K562 (cell line): ENCODE measurements around the gene STRN3. TPM values are rescaled to one million over a fixed set of nuclear protein-coding genes. Genes with fewer than 3 reads are reported as not detected.

Experiments used
- ATAC-seq: fragments of 200-7000 bp; cut with Tn5 transposase; 3 replicates; pipeline ENCODE4 v1.9.1; 2020; ENCODE audit warnings: moderate library complexity
- BruUV-seq: library from RNA; stranded (reverse); fragments of 400-500 nt; replicated peaks from 2 replicates; lab custom pipeline; 2021; lab: Mats Ljungman, UMichigan
- CTCF ChIA-PET: fragments of 300-600 bp; formaldehyde crosslinking; extraction: SDS; loops from one replicate; lab custom pipeline; 2021; ENCODE audit warnings: low intra/inter-chr PET ratio; lab: Yijun Ruan, JAX
- POLR2A ChIA-PET: fragments of 300-600, 350-650 bp; sonication (Branson Sonifier 250); formaldehyde crosslinking; extraction: SDS; loops from one replicate; lab custom pipeline; 2021; ENCODE audit warnings: antibody characterized with exemption, inconsistent platforms; lab: Yijun Ruan, JAX
- DNase-seq, 4 experiments: peaks; one replicate each; pipeline versions ENCODE4 v3.0.0 to v3.0.0-alpha.2; 2011 to 2018; ENCODE audit warnings: low spot score in 3 of 4, mixed read lengths in 3 of 4; ENCODE audit errors: extremely low read depth in 1 of 4
- FAIRE-seq: peaks from 2 replicates; lab custom pipeline; 2011; peaks lifted over from hg19 to GRCh38; lab: Jason Lieb, UNC
- H2AFZ ChIP-seq: 2 replicates; pipeline ENCODE4 v1.6.0; 2011; ENCODE audit warnings: low read depth, low read length, control low read depth, inconsistent platforms
- H3K27ac ChIP-seq: fragments of 200-600 bp; 3 replicates; pipeline ENCODE4 v1.8.0; 2011; ENCODE audit warnings: low read depth, mild to moderate bottlenecking, control low read depth, inconsistent platforms, low read length, moderate library complexity, mixed read lengths; ENCODE audit errors: extremely low read depth
- H3K27me3 ChIP-seq, 2 experiments: fragments of 300-600 bp in 1 of 2; 2 replicates in 1 of 2; 3 replicates in 1 of 2; pipeline versions ENCODE4 v1.6.0 to v1.8.0; 2011; ENCODE audit warnings: inconsistent platforms in 2 of 2, low read length in 2 of 2, mild to moderate bottlenecking in 1 of 2, mixed read lengths in 1 of 2, moderate library complexity in 1 of 2; ENCODE audit not compliant: control insufficient read depth in 2 of 2, insufficient read depth in 2 of 2
- H3K36me3 ChIP-seq: fragments of 300-600 bp; 3 replicates; pipeline ENCODE4 v1.8.0; 2011; ENCODE audit warnings: mild to moderate bottlenecking, low read length, inconsistent platforms; ENCODE audit not compliant: control insufficient read depth, insufficient read depth
- H3K4me1 ChIP-seq, 2 experiments: fragments of 200-600 bp in 1 of 2; replicated peaks in 1 of 2; 2 replicates in 1 of 2; 3 replicates in 1 of 2; pipeline versions ENCODE4 v1.5.1 to v1.8.0; 2011; ENCODE audit warnings: inconsistent platforms in 2 of 2, low read length in 2 of 2, mild to moderate bottlenecking in 1 of 2, mixed read lengths in 1 of 2, moderate library complexity in 1 of 2; ENCODE audit not compliant: control insufficient read depth in 2 of 2, insufficient read depth in 2 of 2
- H3K4me2 ChIP-seq: 2 replicates; pipeline ENCODE4 v1.6.1; 2011; ENCODE audit warnings: low read length, control low read depth, inconsistent platforms, mixed read lengths; ENCODE audit not compliant: insufficient read depth
- H3K4me3 ChIP-seq: fragments of 200-600 bp; sonication (generic), shearing (Covaris generic); 2 replicates; pipeline ENCODE4 v1.5.1; 2016; ENCODE audit warnings: control low read depth, inconsistent platforms
- H3K79me2 ChIP-seq: fragments of 200-600 bp; 3 replicates; pipeline ENCODE4 v1.8.0; 2011; ENCODE audit warnings: low read length, inconsistent platforms; ENCODE audit not compliant: control insufficient read depth, insufficient read depth
- H3K9ac ChIP-seq, 2 experiments: 2 replicates each; pipeline versions ENCODE4 v1.6.0 to v1.6.1; 2011; ENCODE audit warnings: low read depth in 2 of 2, low read length in 2 of 2, control low read depth in 1 of 2, inconsistent platforms in 1 of 2, mild to moderate bottlenecking in 1 of 2, mixed read lengths in 1 of 2; ENCODE audit not compliant: insufficient read depth in 1 of 2
- H3K9me1 ChIP-seq: one replicate; pipeline ENCODE4 v1.6.0; 2011; ENCODE audit warnings: inconsistent platforms, mild to moderate bottlenecking, low read length, moderate library complexity; ENCODE audit not compliant: control insufficient read depth, insufficient read depth
- H3K9me3 ChIP-seq: replicated peaks from 2 replicates; pipeline ENCODE4 v1.5.1; 2011; ENCODE audit warnings: low read depth, low read length, inconsistent platforms; ENCODE audit not compliant: control insufficient read depth, insufficient read depth
- H4K20me1 ChIP-seq: replicated peaks from 2 replicates; pipeline ENCODE4 v1.6.1; 2011; ENCODE audit warnings: low read length, inconsistent platforms, mixed read lengths; ENCODE audit not compliant: control insufficient read depth, insufficient read depth
- DACH1 ChIP-seq: fragments of 450-650 bp; IDR thresholded peaks from 2 replicates; pipeline ENCODE4 v1.6.1; 2018; ENCODE audit not compliant: partially characterized antibody
- ELF1 ChIP-seq: fragments of 200-800 bp; sonication (Bioruptor generic); IDR thresholded peaks from 2 replicates; pipeline ENCODE4 v1.6.1; 2016; ENCODE audit warnings: missing genetic modification characterization, missing compliant biosample characterization
- FOXP1 ChIP-seq: sonication (generic); formaldehyde crosslinking; IDR thresholded peaks from 2 replicates; pipeline ENCODE4 v1.8.0; 2022; ENCODE audit warnings: mild to moderate bottlenecking, missing genetic modification reagents
- MYBL2 ChIP-seq, 2 experiments: fragments of 450-650 bp in 1 of 2; sonication (generic) in 1 of 2; formaldehyde crosslinking in 1 of 2; IDR thresholded peaks; 2 replicates each; pipeline versions ENCODE4 v1.6.1 to v1.8.1; 2017 to 2022; ENCODE audit warnings: borderline replicate concordance in 1 of 2, inconsistent platforms in 1 of 2, low read depth in 1 of 2, mild to moderate bottlenecking in 1 of 2, missing genetic modification reagents in 1 of 2, moderate library complexity in 1 of 2
- SREBF2 ChIP-seq: sonication (generic); formaldehyde crosslinking; IDR thresholded peaks from 2 replicates; pipeline ENCODE4 v1.4.0; 2020; ENCODE audit warnings: mild to moderate bottlenecking, missing genetic modification reagents
- TAL1 ChIP-seq: fragments of 450-650 bp; IDR thresholded peaks from 2 replicates; pipeline ENCODE4 v1.6.1; 2016; ENCODE audit warnings: mild to moderate bottlenecking
- ZNF586 ChIP-seq: fragments of 450-650 bp; formaldehyde crosslinking; conservative IDR thresholded peaks from 2 replicates; pipeline ENCODE4 v1.4.0; 2020; ENCODE audit warnings: mild to moderate bottlenecking, moderate library complexity
- WGBS: fragments of 100-300 bp; shearing (Covaris generic); methylation state at CpG from one replicate; pipeline ENCODE4 v1.1.6; 2016; ENCODE audit warnings: low coverage, mixed read lengths; ENCODE audit not compliant: insufficient coverage; ENCODE audit errors: missing lambda C conversion rate; 5-methylcytosine and 5-hydroxymethylcytosine counted together
- in situ Hi-C: fragments of 300-500 bp; cut with MboI; formaldehyde crosslinking; loops from 4 replicates; pipeline ENCODE4 v1.15.0; 2018; ENCODE audit warnings: inconsistent platforms, mixed read lengths
- intact Hi-C: fragments of 100-400 bp; cut with micrococcal nuclease; formaldehyde crosslinking; loops from 2 replicates; pipeline ENCODE4 v1.14.2; 2022
- polyA plus RNA-seq, 8 experiments: library from polyadenylated mRNA; depleted of rRNA in 4 of 8; stranded (reverse) in 5 of 8; unstranded in 3 of 8; fragments of >200 nt; fragmentation: Nextera tagmentation in 2 of 8; fragmentation: Illumina TruSeq in 1 of 8; extraction: Ambion mirVana in 2 of 8; extraction: Trizol in 1 of 8; gene quantifications; 2 replicates each; pipeline versions ENCODE4 v1.2.1 to v1.2.3, GENCODE V29; 2011 to 2014; ENCODE audit warnings: inconsistent platforms in 1 of 8, missing spikeins in 1 of 8
- total RNA-seq, 7 experiments: library from RNA; depleted of rRNA in 6 of 7; stranded (reverse); fragments of >200 nt in 6 of 7; fragmentation: Illumina TruSeq in 2 of 7; extraction: Trizol in 2 of 7; gene quantifications; 2 replicates each; pipeline versions ENCODE4 v1.2.1 to v1.2.3, GENCODE V29; 2011 to 2021; ENCODE audit warnings: low replicate concordance in 1 of 7
- TF ChIP-seq, protein P1 (sequence below): fragments of 200-800 bp; sonication (Bioruptor generic); IDR thresholded peaks from 2 replicates; pipeline ENCODE4 v1.6.1; 2016; ENCODE audit warnings: missing genetic modification characterization, missing compliant biosample characterization
- TF ChIP-seq, protein P2 (sequence below): fragments of 250-450 bp; sonication (Bioruptor Pico); IDR thresholded peaks from 2 replicates; pipeline ENCODE4 v1.5.0; 2021
- TF ChIP-seq, protein P3 (sequence below): sonication (generic); formaldehyde crosslinking; IDR thresholded peaks from 2 replicates; pipeline ENCODE4 v1.8.1; 2023; ENCODE audit warnings: missing genetic modification reagents, mild to moderate bottlenecking, borderline replicate concordance

STRN3 gene
- total and polyA plus RNA-seq, 9 of the 15 experiments (the other 6 are each of a cell fraction or from before 2014, with no cell fraction given): 5.9 to 29.1 (median 16.0) TPM

DNA sequence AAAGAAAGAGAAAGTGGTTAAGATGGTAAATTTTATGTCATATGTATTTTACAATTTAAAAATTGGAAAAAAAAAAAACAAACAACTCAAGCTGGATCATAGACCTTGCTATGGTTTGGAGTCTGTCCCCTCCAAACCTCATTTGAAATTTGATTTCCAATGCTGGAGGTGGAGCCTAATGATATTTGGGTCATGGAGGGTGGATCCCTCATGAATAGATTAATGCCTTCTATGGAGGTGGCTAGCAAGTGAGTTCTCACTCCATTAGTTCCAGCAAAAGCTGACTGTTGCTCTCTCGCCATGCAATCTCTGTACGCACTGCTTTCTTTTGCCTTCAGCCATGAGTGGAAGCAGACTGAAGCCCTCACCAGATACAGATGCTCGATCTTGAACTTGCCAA is 22.9 kb downstream of the STRN3 start:
- Histone ChIP-seq H3K9ac (no peak overlapping the region), H3K4me3 (no peak overlapping the region), H3K4me2 (no peak overlapping the region), H3K79me2 (peaks cover 91% of the 10 kb centered on the region), H4K20me1 (no peaks in the 10 kb centered on the region), H3K4me1 (no peaks in the 10 kb centered on the region), H3K9me3 (peaks cover 4% of the 10 kb centered on the region; the same call in 1 of the 2 replicates), H3K27ac (no peak overlapping the region), H3K9me1 (no peaks in the 10 kb centered on the region), H3K27me3 (no peaks in the 10 kb centered on the region), H3K36me3 (peaks cover 35% of the 10 kb centered on the region; the same call in 2 of the 3 replicates), H2AFZ (no peak overlapping the region)
- DNase-seq: no peak
- ATAC-seq: no peak; the same call in 2 of the 3 replicates
- 97% methylated on average over 3 of the region's 3 CpGs for WGBS
- intact Hi-C loops (no loop called here), in situ Hi-C loops (no loop called here)
- ChIA-PET CTCF (no interaction called here), POLR2A (interaction anchor here (1.0 to 1.5 kb wide), 2 partner anchors 15 to 17 kb away, joined by 3 to 4 read pairs; no protein-coding TSS in a partner anchor)
- BruUV-seq: no TSS peak
- no peak for FAIRE-seq
- no peak for TF ChIP-seq SREBF2 (CRISPR knock-in tag)
- TF ChIP-seq ELF1 (tag): no peak
- no peak for TF ChIP-seq MYBL2 (IDR thresholded peaks at IDR 0.05; ENCODE audit: low read depth)
- no peak for TF ChIP-seq MYBL2 (CRISPR knock-in tag; IDR thresholded peaks at IDR 0.05; ENCODE audit: borderline replicate concordance)
- TF ChIP-seq, protein P1, sequence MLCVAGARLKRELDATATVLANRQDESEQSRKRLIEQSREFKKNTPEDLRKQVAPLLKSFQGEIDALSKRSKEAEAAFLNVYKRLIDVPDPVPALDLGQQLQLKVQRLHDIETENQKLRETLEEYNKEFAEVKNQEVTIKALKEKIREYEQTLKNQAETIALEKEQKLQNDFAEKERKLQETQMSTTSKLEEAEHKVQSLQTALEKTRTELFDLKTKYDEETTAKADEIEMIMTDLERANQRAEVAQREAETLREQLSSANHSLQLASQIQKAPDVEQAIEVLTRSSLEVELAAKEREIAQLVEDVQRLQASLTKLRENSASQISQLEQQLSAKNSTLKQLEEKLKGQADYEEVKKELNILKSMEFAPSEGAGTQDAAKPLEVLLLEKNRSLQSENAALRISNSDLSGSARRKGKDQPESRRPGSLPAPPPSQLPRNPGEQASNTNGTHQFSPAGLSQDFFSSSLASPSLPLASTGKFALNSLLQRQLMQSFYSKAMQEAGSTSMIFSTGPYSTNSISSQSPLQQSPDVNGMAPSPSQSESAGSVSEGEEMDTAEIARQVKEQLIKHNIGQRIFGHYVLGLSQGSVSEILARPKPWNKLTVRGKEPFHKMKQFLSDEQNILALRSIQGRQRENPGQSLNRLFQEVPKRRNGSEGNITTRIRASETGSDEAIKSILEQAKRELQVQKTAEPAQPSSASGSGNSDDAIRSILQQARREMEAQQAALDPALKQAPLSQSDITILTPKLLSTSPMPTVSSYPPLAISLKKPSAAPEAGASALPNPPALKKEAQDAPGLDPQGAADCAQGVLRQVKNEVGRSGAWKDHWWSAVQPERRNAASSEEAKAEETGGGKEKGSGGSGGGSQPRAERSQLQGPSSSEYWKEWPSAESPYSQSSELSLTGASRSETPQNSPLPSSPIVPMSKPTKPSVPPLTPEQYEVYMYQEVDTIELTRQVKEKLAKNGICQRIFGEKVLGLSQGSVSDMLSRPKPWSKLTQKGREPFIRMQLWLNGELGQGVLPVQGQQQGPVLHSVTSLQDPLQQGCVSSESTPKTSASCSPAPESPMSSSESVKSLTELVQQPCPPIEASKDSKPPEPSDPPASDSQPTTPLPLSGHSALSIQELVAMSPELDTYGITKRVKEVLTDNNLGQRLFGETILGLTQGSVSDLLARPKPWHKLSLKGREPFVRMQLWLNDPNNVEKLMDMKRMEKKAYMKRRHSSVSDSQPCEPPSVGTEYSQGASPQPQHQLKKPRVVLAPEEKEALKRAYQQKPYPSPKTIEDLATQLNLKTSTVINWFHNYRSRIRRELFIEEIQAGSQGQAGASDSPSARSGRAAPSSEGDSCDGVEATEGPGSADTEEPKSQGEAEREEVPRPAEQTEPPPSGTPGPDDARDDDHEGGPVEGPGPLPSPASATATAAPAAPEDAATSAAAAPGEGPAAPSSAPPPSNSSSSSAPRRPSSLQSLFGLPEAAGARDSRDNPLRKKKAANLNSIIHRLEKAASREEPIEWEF (CRISPR knock-in tag): no peak
- TF ChIP-seq FOXP1 (CRISPR knock-in tag): no peak
- TF ChIP-seq DACH1: no peak
- no peak for TF ChIP-seq TAL1
- TF ChIP-seq, protein P2, sequence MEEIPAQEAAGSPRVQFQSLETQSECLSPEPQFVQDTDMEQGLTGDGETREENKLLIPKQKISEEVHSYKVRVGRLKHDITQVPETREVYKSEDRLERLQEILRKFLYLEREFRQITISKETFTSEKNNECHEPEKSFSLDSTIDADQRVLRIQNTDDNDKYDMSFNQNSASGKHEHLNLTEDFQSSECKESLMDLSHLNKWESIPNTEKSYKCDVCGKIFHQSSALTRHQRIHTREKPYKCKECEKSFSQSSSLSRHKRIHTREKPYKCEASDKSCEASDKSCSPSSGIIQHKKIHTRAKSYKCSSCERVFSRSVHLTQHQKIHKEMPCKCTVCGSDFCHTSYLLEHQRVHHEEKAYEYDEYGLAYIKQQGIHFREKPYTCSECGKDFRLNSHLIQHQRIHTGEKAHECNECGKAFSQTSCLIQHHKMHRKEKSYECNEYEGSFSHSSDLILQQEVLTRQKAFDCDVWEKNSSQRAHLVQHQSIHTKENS (CRISPR knock-in tag): no peak
- TF ChIP-seq, protein P3, sequence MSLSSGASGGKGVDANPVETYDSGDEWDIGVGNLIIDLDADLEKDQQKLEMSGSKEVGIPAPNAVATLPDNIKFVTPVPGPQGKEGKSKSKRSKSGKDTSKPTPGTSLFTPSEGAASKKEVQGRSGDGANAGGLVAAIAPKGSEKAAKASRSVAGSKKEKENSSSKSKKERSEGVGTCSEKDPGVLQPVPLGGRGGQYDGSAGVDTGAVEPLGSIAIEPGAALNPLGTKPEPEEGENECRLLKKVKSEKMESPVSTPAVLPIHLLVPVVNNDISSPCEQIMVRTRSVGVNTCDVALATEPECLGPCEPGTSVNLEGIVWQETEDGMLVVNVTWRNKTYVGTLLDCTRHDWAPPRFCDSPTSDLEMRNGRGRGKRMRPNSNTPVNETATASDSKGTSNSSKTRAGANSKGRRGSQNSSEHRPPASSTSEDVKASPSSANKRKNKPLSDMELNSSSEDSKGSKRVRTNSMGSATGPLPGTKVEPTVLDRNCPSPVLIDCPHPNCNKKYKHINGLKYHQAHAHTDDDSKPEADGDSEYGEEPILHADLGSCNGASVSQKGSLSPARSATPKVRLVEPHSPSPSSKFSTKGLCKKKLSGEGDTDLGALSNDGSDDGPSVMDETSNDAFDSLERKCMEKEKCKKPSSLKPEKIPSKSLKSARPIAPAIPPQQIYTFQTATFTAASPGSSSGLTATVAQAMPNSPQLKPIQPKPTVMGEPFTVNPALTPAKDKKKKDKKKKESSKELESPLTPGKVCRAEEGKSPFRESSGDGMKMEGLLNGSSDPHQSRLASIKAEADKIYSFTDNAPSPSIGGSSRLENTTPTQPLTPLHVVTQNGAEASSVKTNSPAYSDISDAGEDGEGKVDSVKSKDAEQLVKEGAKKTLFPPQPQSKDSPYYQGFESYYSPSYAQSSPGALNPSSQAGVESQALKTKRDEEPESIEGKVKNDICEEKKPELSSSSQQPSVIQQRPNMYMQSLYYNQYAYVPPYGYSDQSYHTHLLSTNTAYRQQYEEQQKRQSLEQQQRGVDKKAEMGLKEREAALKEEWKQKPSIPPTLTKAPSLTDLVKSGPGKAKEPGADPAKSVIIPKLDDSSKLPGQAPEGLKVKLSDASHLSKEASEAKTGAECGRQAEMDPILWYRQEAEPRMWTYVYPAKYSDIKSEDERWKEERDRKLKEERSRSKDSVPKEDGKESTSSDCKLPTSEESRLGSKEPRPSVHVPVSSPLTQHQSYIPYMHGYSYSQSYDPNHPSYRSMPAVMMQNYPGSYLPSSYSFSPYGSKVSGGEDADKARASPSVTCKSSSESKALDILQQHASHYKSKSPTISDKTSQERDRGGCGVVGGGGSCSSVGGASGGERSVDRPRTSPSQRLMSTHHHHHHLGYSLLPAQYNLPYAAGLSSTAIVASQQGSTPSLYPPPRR (CRISPR knock-in tag): no peak
- no peak for TF ChIP-seq ZNF586 (CRISPR knock-in tag)
